Smooth muscle cell (in vitro differentiated cells): ENCODE data around the gene RBSN. TPM values are rescaled to one million over a fixed set of nuclear protein-coding genes. Genes with fewer than 3 reads are reported as not detected.

Experiments
- DNase-seq: peaks from one replicate; lab custom pipeline; 2025; ENCODE audit not compliant: unreplicated experiment; lab: John Stamatoyannopoulos, UW
- H2AFZ ChIP-seq: fragments of 200-600 bp; sonication (generic); 2 replicates; pipeline ENCODE4 v1.6.0; 2016; ENCODE audit warnings: antibody characterized with exemption, low read depth, mild to moderate bottlenecking
- H3F3A ChIP-seq: fragments of 200-600 bp; sonication (generic); 2 replicates; pipeline ENCODE4 v1.6.0; 2017; ENCODE audit warnings: antibody characterized with exemption, low read depth
- H3K27ac ChIP-seq: fragments of 200-600 bp; sonication (generic); 2 replicates; pipeline ENCODE4 v1.5.1; 2016; ENCODE audit warnings: low read depth, mild to moderate bottlenecking
- H3K27me3 ChIP-seq: fragments of 200-600 bp; sonication (generic); 2 replicates; pipeline ENCODE4 v1.6.1; 2016; ENCODE audit warnings: low read depth, mild to moderate bottlenecking
- H3K36me3 ChIP-seq: fragments of 200-600 bp; sonication (generic); 2 replicates; pipeline ENCODE4 v1.5.1; 2016; ENCODE audit warnings: low read depth
- H3K4me1 ChIP-seq: fragments of 200-600 bp; sonication (generic); 2 replicates; pipeline ENCODE4 v1.5.1; 2016; ENCODE audit warnings: low read depth
- H3K4me2 ChIP-seq: fragments of 200-600 bp; sonication (generic); 2 replicates; pipeline ENCODE4 v1.6.0; 2016; ENCODE audit warnings: mild to moderate bottlenecking
- H3K4me3 ChIP-seq: fragments of 200-600 bp; sonication (generic); 2 replicates; pipeline ENCODE4 v1.5.1; 2016; ENCODE audit warnings: mild to moderate bottlenecking
- H3K79me2 ChIP-seq: fragments of 200-600 bp; sonication (generic); 2 replicates; pipeline ENCODE4 v1.6.0; 2016; ENCODE audit warnings: low read depth, mild to moderate bottlenecking
- H3K9ac ChIP-seq: fragments of 200-600 bp; sonication (generic); 2 replicates; pipeline ENCODE4 v1.6.0; 2016; ENCODE audit warnings: low read depth
- H3K9me3 ChIP-seq: fragments of 200-600 bp; sonication (generic); replicated peaks from 2 replicates; pipeline ENCODE4 v1.5.1; 2016; ENCODE audit warnings: low read depth
- H4K20me1 ChIP-seq: fragments of 200-600 bp; sonication (generic); 2 replicates; pipeline ENCODE4 v1.6.0; 2016; ENCODE audit warnings: low read depth
- WGBS: methylation state at CpG from one replicate; pipeline ENCODE4 v1.1.7; 2016; ENCODE audit warnings: low lambda C conversion rate; 5-methylcytosine and 5-hydroxymethylcytosine counted together
- polyA plus RNA-seq: library from polyadenylated mRNA; unstranded; fragments of >200 nt; fragmentation: Nextera tagmentation; extraction: Ambion mirVana; gene quantifications from 2 replicates; pipeline ENCODE4 v1.2.1, GENCODE V29; 2016
- total RNA-seq: library from RNA; depleted of rRNA; stranded (reverse); fragments of >200 nt; gene quantifications from 2 replicates; pipeline ENCODE4 v1.2.3, GENCODE V29; 2014
- TF ChIP-seq, protein P1 (sequence below): fragments of 200-600 bp; sonication (generic); IDR thresholded peaks from 2 replicates; pipeline ENCODE4 v1.5.1; 2017; ENCODE audit warnings: borderline replicate concordance, mild to moderate bottlenecking, antibody characterized with exemption; ENCODE audit not compliant: insufficient read depth, poor library complexity, severe bottlenecking

Gene RBSN
- total and polyA plus RNA-seq, 2 experiments from 2014 or later = 18.6 to 19.2 TPM

DNA sequence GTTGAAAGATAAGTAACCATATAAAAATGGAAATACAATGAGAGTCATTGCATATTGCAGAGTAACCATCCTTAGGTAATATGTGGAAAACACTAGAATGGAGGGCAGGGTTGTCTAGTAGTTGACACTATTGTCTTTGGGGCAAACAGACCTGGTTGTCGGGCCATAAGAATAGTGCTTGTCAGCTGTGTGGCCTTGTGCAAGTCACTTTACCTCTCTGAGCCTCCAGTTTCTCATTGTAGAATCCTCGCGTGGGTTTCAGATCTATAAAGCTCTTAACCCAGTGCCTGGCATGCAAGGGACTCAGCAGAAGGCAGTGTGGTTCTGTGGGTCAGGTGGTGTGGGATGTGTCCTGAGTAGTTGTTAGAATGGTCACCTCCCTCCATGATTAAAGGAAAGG lies 65.8 kb downstream of the RBSN start:
- H3K4me2 ChIP-seq = no peak overlapping the region
- DNase-seq = no peak
- H3F3A ChIP-seq = peaks cover 4% of the 10 kb centered on the region
- no peaks in the 10 kb centered on the region for H3K9me3 ChIP-seq
- H4K20me1 ChIP-seq = no peaks in the 10 kb centered on the region
- no peak overlapping the region for H3K27ac ChIP-seq
- H3K79me2 ChIP-seq = no peaks in the 10 kb centered on the region
- 96% methylated on average over 3 of the region's 3 CpGs for WGBS
- no peak overlapping the region for H3K9ac ChIP-seq
- no peaks in the 10 kb centered on the region for H3K4me1 ChIP-seq
- no peak overlapping the region for H3K4me3 ChIP-seq
- TF ChIP-seq, protein P1, sequence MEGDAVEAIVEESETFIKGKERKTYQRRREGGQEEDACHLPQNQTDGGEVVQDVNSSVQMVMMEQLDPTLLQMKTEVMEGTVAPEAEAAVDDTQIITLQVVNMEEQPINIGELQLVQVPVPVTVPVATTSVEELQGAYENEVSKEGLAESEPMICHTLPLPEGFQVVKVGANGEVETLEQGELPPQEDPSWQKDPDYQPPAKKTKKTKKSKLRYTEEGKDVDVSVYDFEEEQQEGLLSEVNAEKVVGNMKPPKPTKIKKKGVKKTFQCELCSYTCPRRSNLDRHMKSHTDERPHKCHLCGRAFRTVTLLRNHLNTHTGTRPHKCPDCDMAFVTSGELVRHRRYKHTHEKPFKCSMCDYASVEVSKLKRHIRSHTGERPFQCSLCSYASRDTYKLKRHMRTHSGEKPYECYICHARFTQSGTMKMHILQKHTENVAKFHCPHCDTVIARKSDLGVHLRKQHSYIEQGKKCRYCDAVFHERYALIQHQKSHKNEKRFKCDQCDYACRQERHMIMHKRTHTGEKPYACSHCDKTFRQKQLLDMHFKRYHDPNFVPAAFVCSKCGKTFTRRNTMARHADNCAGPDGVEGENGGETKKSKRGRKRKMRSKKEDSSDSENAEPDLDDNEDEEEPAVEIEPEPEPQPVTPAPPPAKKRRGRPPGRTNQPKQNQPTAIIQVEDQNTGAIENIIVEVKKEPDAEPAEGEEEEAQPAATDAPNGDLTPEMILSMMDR = no peak
- no peak overlapping the region for H2AFZ ChIP-seq
- H3K36me3 ChIP-seq = peaks cover 21% of the 10 kb centered on the region
- H3K27me3 ChIP-seq = no peaks in the 10 kb centered on the region

DNA sequence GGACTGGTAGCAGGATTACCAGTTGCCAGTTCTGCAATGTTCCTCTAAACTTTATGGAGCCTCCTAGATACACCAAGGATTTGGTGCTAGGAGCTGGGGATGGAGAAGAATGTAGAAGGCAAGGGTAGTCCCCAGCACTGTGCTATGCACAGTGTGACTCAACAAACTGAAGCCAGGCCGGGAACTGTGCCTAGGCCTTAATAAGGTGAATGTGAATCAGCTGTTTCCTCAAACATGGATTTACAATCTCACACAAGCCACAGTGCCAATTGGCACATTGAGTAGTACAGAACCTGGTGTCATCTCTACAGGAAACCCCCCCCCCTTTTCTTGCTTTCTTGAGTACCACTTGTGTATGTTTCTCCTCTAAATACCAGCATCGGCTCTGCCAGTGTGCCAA lies 66.3 kb downstream of the RBSN start:
- no peak overlapping the region for H3K4me2 ChIP-seq
- TF ChIP-seq, protein P1 = no peak
- H3K27me3 ChIP-seq = no peaks in the 10 kb centered on the region
- DNase-seq = no peak
- peaks cover 20% of the 10 kb centered on the region for H3K36me3 ChIP-seq
- peaks cover 3% of the 10 kb centered on the region for H3F3A ChIP-seq
- no peak overlapping the region for H3K4me3 ChIP-seq
- H3K4me1 ChIP-seq = no peaks in the 10 kb centered on the region
- no peaks in the 10 kb centered on the region for H3K9me3 ChIP-seq
- H3K9ac ChIP-seq = no peak overlapping the region
- no peak overlapping the region for H2AFZ ChIP-seq
- no peaks in the 10 kb centered on the region for H3K79me2 ChIP-seq
- no peak overlapping the region for H3K27ac ChIP-seq
- H4K20me1 ChIP-seq = no peaks in the 10 kb centered on the region
- WGBS = 95% methylated on average over 2 of the region's 2 CpGs

DNA sequence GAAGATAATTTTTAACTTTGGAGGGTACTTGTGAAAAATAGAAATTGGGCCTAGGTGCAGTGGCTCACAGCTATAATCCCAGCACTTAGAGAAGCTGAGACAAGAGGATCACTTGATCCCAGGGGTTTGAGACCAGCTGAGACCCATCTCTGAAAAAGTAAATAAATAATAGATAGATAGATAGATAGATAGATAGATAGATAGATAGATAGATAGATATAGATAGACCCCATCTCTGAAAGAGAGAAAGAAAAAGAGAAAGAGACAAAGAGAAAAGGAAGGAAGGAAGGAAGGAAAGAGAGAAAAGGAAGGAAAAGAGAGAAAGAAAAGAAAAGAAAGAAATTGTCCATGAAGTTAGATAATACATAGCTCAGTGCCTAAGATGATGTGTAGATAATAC lies 69.3 kb downstream of the RBSN start:
- H3K9ac ChIP-seq = no peak overlapping the region

DNA sequence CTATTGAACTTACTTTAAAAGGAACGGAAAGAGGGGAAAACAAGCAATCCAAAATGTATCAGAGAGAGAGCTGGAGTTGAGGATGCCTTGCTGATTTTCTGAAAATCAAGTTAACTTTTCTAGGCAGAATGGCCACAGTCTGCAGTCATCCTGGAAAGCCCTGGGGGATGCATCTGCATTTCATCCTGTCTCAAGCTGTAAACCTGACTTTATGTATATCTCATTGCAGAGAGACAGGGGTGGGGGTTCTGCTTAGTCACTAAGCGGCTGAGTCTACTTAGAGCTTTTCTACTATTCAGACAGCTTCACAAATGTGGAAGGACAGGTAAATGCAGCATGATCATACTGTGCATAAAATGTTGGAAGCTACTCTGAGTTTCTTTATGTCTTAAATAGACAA lies 75.2 kb downstream of the RBSN start:
- DNase-seq = no peak
- H3K27ac ChIP-seq = peak overlapping the region; percentile 63
- TF ChIP-seq, protein P1 = no peak
- H4K20me1 ChIP-seq = peaks cover 8% of the 10 kb centered on the region
- peaks cover 48% of the 10 kb centered on the region for H3F3A ChIP-seq
- no peaks in the 10 kb centered on the region for H3K79me2 ChIP-seq
- no peak overlapping the region for H3K9ac ChIP-seq
- H3K9me3 ChIP-seq = no peaks in the 10 kb centered on the region
- H3K36me3 ChIP-seq = peaks cover 18% of the 10 kb centered on the region
- H3K4me2 ChIP-seq = peak overlapping the region; percentile 37
- H3K27me3 ChIP-seq = no peaks in the 10 kb centered on the region
- H2AFZ ChIP-seq = no peak overlapping the region
- no peak overlapping the region for H3K4me3 ChIP-seq
- WGBS = 28% methylated on average over 2 of the region's 2 CpGs
- peaks cover 4% of the 10 kb centered on the region for H3K4me1 ChIP-seq

More for the DNA sequence above, 69.3 kb downstream of the RBSN start:
- no peak overlapping the region for H2AFZ ChIP-seq
- peaks cover 18% of the 10 kb centered on the region for H3K36me3 ChIP-seq
- no peak for DNase-seq
- H3K27ac ChIP-seq = no peak overlapping the region
- no peaks in the 10 kb centered on the region for H3K27me3 ChIP-seq
- H3F3A ChIP-seq = peaks cover 13% of the 10 kb centered on the region
- TF ChIP-seq, protein P1 = no peak
- H3K79me2 ChIP-seq = no peaks in the 10 kb centered on the region
- H3K4me2 ChIP-seq = no peak overlapping the region
- no peaks in the 10 kb centered on the region for H3K9me3 ChIP-seq
- no peak overlapping the region for H3K4me3 ChIP-seq
- H3K4me1 ChIP-seq = no peaks in the 10 kb centered on the region
- no peaks in the 10 kb centered on the region for H4K20me1 ChIP-seq
